Superior temporal gyrus (tissue), 1 donor: ENCODE results near the gene SCYGR1.
"Not testable (repeated sequence)": the region's sequence is repeated elsewhere in the genome, so short reads cannot be mapped to it uniquely, and the experiment has no call there.

Experiments
- DNase-seq: peaks from one replicate; pipeline ENCODE4 v3.0.0-alpha.2; 2016; ENCODE audit errors: extremely low spot score

Gene SCYGR1

GRCh38 chr2:227387583-227387982 is at the start of gene SCYGR1:
TSS of gene SCYGR1 (minus strand) at chr2:227387949. CDS start at chr2:227387949, 0 bp downstream.
- DNase-seq: not testable (repeated sequence)

- DNase-seq: no peak
Observed at GRCh38 chr2:227436436-227437174, 48.9 kb upstream of the SCYGR1 start.

- no peak for DNase-seq
Observed at GRCh38 chr2:227433171-227433570, 45.4 kb upstream of the SCYGR1 start.

- DNase-seq: no peak
Observed at GRCh38 chr2:227430639-227431038, 42.9 kb upstream of the SCYGR1 start.

- no peak for DNase-seq
Observed at GRCh38 chr2:227428731-227429285, 41.1 kb upstream of the SCYGR1 start.

GRCh38 chr2:227423656-227424499 is 36.1 kb upstream of the SCYGR1 start:
- peak; percentile 67 for DNase-seq

- DNase-seq: no peak
Observed at GRCh38 chr2:227420087-227421052, 32.6 kb upstream of the SCYGR1 start.

- DNase-seq: no peak
Observed at GRCh38 chr2:227416701-227417100, 29.0 kb upstream of the SCYGR1 start.

GRCh38 chr2:227415538-227416424 is 28.0 kb upstream of the SCYGR1 start:
- peak; percentile 54 for DNase-seq

- no peak for DNase-seq
Observed at GRCh38 chr2:227414846-227415245, 27.1 kb upstream of the SCYGR1 start.

- no peak for DNase-seq
Observed at GRCh38 chr2:227413371-227413770, 25.6 kb upstream of the SCYGR1 start.

- DNase-seq: no peak
Observed at GRCh38 chr2:227412877-227413276, 25.1 kb upstream of the SCYGR1 start.

GRCh38 chr2:227411990-227412350 is 24.2 kb upstream of the SCYGR1 start:
- DNase-seq: no peak

- DNase-seq: no peak
Observed at GRCh38 chr2:227411320-227411989, 23.7 kb upstream of the SCYGR1 start.

- DNase-seq: no peak
Observed at GRCh38 chr2:227410191-227410590, 22.4 kb upstream of the SCYGR1 start.

- no peak for DNase-seq
Observed at GRCh38 chr2:227407591-227408151, 19.9 kb upstream of the SCYGR1 start.

- DNase-seq: peak; percentile 91
Observed at GRCh38 chr2:227406177-227407031, 18.7 kb upstream of the SCYGR1 start.

GRCh38 chr2:227404585-227405271 is 17.0 kb upstream of the SCYGR1 start:
- no peak for DNase-seq
